ENCODE measurements around the gene VSTM2B.

The VSTM2B gene

GRCh38 chr19:29520390-29520789, 5.4 kb upstream of the VSTM2B start:
- DNase-seq (ENCODE audit: low read depth) = no peak
- TF ChIP-seq CTCF (conservative IDR thresholded peaks at IDR 0.05; ENCODE audit: low read length) = no peak
- H3K4me3 ChIP-seq (ENCODE audit: low read length) = no peak overlapping the region

DNA sequence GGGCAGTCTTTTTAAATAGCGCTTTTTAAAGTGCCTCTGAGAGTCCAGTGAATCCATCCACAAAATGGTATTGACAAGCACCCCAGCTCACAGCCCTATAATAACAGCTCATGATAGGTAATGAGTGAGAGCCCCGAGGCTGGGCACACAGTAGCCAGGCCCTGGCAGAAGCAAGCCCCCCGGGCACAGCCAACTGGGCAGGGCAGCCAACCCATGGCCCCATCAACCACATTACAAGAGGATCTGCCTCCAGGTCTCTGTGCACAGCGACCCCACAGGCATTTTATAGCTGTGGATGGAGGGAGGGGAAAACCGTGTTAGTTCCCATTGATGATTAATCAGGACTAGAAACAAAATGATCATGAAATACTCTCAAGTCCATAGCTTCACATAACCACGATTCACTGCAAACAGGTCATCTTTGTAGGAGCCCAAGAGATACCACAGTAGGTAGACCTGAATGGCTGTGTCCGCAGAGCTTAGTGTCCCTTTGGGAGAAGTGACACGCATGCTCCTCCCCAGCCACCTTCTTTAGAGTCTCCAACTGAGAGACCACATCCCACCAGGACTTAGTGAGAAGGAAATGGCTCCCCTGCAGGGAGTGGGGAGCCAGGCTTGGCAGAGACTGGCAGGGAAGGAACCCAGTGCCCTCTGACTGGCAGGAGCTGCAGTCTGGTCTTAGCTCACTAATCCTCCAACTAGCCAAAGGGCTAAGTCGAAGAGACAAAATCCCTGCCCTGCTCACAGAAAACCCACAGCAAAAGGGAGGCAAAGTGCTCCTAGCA, 4.3 kb upstream of the VSTM2B start:
- no peak for DNase-seq (ENCODE audit: low read depth)

DNA sequence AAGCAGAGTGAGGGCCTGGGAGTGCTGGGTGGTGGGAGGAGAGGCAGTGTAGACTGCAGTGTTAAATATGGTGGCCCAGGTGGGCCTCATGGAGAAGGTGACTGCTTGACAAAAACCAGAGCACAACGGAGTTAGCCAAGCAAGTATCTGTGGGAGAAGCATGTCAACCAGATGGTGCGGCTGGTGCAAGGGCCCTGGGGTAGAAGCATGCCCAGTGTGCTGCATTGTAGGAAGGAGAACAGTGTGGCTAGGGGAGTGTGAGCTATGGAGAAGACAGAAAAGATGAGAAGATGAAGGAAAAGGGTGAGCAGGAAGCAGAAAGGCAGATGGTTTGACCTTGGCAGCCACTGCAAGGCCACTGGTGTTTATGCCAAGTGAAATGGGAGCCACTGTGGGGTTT, 2.2 kb upstream of the VSTM2B start:
- no peak for DNase-seq (ENCODE audit: low read depth)
- H3K4me3 ChIP-seq (ENCODE audit: low read length) = no peak overlapping the region
- TF ChIP-seq CTCF (conservative IDR thresholded peaks at IDR 0.05; ENCODE audit: low read length) = no peak

More for the DNA sequence above, 4.3 kb upstream of the VSTM2B start:
- H3K4me3 ChIP-seq (ENCODE audit: low read length) = no peak overlapping the region
- TF ChIP-seq CTCF (conservative IDR thresholded peaks at IDR 0.05; ENCODE audit: low read length) = no peak

- no peak for DNase-seq (ENCODE audit: low read depth)
- no peak for TF ChIP-seq CTCF (conservative IDR thresholded peaks at IDR 0.05; ENCODE audit: low read length)
- no peak overlapping the region for H3K4me3 ChIP-seq (ENCODE audit: low read length)
Observed at GRCh38 chr19:29524201-29524911, 1.4 kb upstream of the VSTM2B start.

DNA sequence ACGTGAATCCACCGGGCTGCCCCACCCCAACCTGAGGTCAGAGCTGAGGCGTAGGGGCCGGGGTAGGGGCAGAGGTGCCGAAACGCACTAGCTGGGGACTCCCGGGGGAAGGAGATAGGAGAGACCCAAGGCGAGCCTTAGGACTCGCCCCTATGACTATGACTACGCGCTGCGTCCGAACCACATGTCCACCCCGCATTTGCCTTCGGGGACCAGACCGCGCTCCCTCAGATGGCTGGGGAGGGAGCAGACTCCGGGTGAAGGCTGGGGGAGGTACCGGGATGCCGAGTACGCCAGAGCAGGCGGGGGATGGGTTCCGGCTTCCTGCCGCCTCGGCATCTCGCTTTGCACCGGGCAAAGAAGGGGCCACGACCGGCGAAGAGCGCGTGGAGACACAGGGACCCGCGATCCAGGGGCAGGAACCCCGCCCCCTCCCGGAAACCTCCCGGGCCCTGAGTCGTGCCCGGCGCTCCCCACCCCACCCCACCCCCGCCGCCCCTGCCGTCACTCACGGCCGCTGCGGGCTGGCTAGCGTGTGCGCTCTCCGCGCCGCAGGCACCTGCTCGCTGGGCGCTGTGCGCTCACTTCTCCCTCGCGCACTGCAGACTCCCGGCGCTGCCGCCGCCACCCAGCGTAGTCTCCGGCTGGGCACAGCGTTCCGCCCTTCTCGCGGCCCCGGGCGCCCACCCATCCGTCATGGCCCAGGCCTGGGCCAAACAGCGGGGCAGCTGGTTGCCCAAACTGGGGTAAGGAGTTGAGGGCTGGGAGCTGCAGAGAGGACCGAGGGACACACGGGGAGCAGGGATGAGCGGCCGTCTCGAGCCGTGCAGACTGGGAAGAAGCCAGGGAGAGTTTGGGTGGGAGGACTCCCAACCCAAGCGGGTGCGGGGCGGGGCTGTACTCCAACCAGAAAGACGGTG, 622 bp upstream of the VSTM2B start:
- no peak for DNase-seq (ENCODE audit: low read depth)
- no peak for TF ChIP-seq CTCF (conservative IDR thresholded peaks at IDR 0.05; ENCODE audit: low read length)
- H3K4me3 ChIP-seq (ENCODE audit: low read length) = no peak overlapping the region

GRCh38 chr19:29526730-29527499, 1.1 kb downstream of the VSTM2B start:
- H3K4me3 ChIP-seq (ENCODE audit: low read length) = no peak overlapping the region
- TF ChIP-seq CTCF (conservative IDR thresholded peaks at IDR 0.05; ENCODE audit: low read length) = no peak

More at GRCh38 chr19:29526730-29527499, 1.1 kb downstream of the VSTM2B start:
- no peak for DNase-seq (ENCODE audit: low read depth)
